Stomach smooth muscle (tissue), 2 donors: ENCODE measurements around the gene DLG2.
"Not testable (repeated sequence)": the region's sequence is repeated elsewhere in the genome, so short reads cannot be mapped to it uniquely, and the experiment has no call there.

ENCODE experiments used
- H3K27ac ChIP-seq: one replicate; pipeline ENCODE4 v1.7.0; 2013; ENCODE audit warnings: mild to moderate bottlenecking, low read length, inconsistent platforms
- H3K27me3 ChIP-seq, 2 donors: one replicate each; pipeline ENCODE4 v1.7.0; 2013; ENCODE audit warnings: low read length in 2 of 2; ENCODE audit not compliant: insufficient read depth in 2 of 2, control insufficient read depth in 1 of 2
- H3K36me3 ChIP-seq, 2 donors: one replicate each; pipeline ENCODE4 v1.7.0; 2013; ENCODE audit warnings: low read length in 2 of 2; ENCODE audit not compliant: control insufficient read depth in 2 of 2, insufficient read depth in 2 of 2
- H3K4me1 ChIP-seq: one replicate; pipeline ENCODE4 v1.7.0; 2013; ENCODE audit warnings: low read length; ENCODE audit not compliant: control insufficient read depth, insufficient read depth
- H3K4me3 ChIP-seq, 2 donors: one replicate each; pipeline ENCODE4 v1.7.0; 2013; ENCODE audit warnings: low read length in 2 of 2
- H3K9ac ChIP-seq, 2 donors: one replicate each; pipeline ENCODE4 v1.7.0; 2013; ENCODE audit warnings: low read length in 2 of 2, mild to moderate bottlenecking in 1 of 2
- H3K9me3 ChIP-seq, 2 donors: one replicate each; pipeline ENCODE4 v1.7.0; 2013; ENCODE audit warnings: low read length in 2 of 2; ENCODE audit not compliant: control insufficient read depth in 2 of 2
- donor health status: healthy.
- donor health status: Pancreatic carcinoma.

Gene DLG2

DNA sequence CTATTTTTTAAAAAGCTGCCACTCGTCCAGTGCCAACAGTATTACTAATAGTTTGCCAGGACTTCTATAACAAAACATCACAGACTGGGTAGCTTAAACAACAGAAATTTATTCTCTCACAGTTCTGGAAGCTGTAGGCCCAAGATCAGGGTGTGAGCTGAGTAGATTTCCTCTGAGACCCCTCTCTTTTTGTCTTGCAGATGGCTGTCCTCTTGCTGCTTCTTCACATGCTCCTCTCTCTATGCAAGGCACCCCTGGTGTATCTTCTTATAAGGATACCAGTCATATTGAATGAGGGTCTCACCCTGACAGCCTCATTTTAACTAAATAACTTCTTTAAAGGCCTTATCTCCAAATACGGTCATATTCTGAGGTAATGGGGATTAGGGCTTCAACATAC, 390.9 kb downstream of the DLG2 start:
- Histone ChIP-seq H3K4me1 (no peaks in the 10 kb centered on the region), H3K36me3 (no peaks in the 10 kb centered on the region), H3K4me3 (no peak overlapping the region), H3K9me3 (peaks cover 0 to 2% of the 10 kb centered on the region in 2 donors), H3K27me3 (no peaks in the 10 kb centered on the region), H3K27ac (no peak overlapping the region), H3K9ac (no peak overlapping the region)

DNA sequence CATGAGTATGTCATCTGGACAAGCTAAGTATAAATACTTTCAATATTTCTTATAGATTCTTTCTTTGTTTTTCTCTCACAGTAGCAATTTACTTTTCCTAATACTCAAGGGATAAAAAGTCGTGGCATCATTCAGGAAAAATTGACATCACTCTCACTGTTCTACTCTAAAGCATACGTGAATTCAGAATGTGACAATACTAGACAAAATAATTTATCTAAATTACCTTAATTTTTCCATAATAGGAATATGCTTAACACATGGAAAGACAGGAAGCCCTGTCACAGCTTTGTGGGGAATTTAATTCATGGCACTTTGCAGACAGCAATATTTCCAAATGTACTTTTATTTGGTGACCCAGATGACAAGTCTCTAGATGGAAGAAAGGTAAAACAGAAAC, 394.6 kb downstream of the DLG2 start:
- Histone ChIP-seq H3K36me3 (no peaks in the 10 kb centered on the region), H3K4me3 (no peak overlapping the region), H3K27me3 (no peaks in the 10 kb centered on the region), H3K4me1 (no peaks in the 10 kb centered on the region), H3K9ac (no peak overlapping the region), H3K9me3 (no peaks in the 10 kb centered on the region), H3K27ac (no peak overlapping the region)

DNA sequence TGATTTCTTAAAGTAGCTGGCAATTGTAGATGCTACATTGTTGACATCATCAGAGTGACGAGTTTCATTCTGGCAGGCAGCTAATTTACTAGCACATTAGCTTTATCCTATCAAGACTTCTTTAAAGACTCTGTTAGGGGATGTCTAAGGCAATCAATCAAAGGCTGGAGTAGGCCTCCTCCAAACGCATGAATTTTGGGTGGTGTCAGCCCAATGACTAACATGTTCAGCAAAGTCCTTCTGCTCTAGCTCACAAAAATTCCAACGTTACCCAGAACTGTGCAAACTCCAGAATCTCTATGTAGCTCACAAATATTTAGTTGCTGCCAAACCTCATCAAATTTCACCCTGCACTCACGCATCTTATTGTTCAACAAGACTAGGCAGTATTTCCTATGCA, 395.6 kb downstream of the DLG2 start:
- Histone ChIP-seq H3K9me3 (no peaks in the 10 kb centered on the region), H3K4me3 (no peak overlapping the region), H3K9ac (no peak overlapping the region), H3K4me1 (no peaks in the 10 kb centered on the region), H3K27me3 (no peaks in the 10 kb centered on the region), H3K27ac (no peak overlapping the region), H3K36me3 (no peaks in the 10 kb centered on the region)

DNA sequence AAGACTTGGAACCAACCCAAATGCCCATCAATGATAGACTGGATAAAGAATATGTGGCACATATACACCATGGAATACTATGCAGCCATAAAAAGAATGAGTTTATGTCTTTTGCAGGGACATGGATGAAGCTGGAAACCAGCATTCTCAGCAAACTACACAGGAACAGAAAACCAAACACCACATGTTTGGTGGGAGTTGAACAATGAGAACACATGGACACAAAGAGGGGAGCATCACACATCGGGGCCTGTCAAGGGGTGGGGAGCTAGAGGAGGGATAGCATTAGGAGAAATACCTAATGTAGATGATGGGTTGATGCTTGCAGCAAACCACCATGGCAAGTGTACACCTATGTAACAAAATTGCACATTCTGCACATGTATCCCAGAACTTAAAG, 397.4 kb downstream of the DLG2 start:
- not testable (repeated sequence) for H3K9ac ChIP-seq, H3K36me3 ChIP-seq, H3K27me3 ChIP-seq, H3K4me3 ChIP-seq, H3K9me3 ChIP-seq, H3K27ac ChIP-seq, H3K4me1 ChIP-seq

DNA sequence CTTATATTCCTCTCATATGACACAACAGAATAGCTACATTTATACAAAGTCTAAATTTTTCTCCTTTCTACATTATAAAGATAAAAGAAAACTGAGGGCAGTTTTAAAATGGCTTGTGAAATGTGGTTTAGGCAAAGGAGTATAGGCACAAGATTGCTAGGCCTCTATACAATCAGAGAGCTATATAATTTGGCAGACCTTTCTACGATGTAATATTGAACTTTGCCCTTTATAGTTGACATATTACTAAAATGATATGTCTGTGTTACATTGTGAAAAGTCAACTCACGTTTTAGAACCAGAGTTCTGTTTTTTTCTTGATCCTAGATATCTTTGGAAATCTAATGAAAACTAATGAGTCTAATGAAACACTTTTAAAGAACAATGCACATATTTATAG, 430.2 kb downstream of the DLG2 start:
- Histone ChIP-seq H3K9ac (no peak overlapping the region), H3K4me3 (no peak overlapping the region), H3K27ac (no peak overlapping the region), H3K27me3 (no peaks in the 10 kb centered on the region), H3K4me1 (no peaks in the 10 kb centered on the region), H3K36me3 (no peaks in the 10 kb centered on the region), H3K9me3 (no peaks in the 10 kb centered on the region)

DNA sequence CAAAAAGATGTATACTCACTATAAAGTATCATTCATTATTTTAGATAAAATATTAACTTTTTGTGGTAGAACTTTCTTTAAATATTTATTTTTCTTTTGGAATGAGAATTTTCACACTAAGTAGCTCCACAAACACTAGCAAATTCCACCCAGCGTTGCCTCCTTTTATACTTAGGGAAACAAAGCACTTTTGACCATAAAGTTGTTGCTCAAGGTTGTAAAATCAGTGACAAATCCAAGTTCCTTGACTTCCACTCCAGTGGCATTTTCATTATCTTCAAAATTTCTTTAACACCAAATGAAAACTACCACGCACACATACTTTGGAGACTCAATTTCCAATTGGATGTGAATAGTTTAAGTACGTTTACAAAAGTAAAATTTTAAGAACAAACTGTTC, 431.2 kb downstream of the DLG2 start:
- no peaks in the 10 kb centered on the region for H3K9me3 ChIP-seq
- H3K4me3 ChIP-seq = no peak overlapping the region
- H3K27me3 ChIP-seq = no peaks in the 10 kb centered on the region
- no peak overlapping the region for H3K9ac ChIP-seq
- no peaks in the 10 kb centered on the region for H3K4me1 ChIP-seq
- no peaks in the 10 kb centered on the region for H3K36me3 ChIP-seq
- H3K27ac ChIP-seq = no peak overlapping the region

DNA sequence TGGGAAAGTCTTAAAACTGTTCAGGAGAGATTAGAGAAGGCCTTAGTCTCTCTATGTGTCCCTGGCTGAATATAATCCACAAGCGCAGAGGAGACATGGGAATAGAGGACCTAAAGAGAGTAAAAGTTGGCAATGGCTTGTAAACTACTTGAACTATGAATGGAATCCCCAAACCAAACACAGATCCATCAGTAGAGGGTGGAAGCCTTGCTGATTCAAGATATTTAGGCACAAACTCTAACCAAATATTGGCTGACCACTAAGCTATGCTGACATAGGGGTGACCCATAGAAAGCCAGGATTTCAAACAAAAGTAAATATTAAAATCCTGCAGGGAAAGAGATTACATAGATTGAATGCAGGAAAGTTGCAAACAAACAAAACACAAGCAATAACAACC, 439.2 kb downstream of the DLG2 start:
- no peaks in the 10 kb centered on the region for H3K36me3 ChIP-seq
- H3K4me3 ChIP-seq = no peak overlapping the region
- H3K9ac ChIP-seq = no peak overlapping the region
- H3K27ac ChIP-seq = no peak overlapping the region
- H3K27me3 ChIP-seq = no peaks in the 10 kb centered on the region
- H3K9me3 ChIP-seq = no peaks in the 10 kb centered on the region
- H3K4me1 ChIP-seq = no peaks in the 10 kb centered on the region

DNA sequence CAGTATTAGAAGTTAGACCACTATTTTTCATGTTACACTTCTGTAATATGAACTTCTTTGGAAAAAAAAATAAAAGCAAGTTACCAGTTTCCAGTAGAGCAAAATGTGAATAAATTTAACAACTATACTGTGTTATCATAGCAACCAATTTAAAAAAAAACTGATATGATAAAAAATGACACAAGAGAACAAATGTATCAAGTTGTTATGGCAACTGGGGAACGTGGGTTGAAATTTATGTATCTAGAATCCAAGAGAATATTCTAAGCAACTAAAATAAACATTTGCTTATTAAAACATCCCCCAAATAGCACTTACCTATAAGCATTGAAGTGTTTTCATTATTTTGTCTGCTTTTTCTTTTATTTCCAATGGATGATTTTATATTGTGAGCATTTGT, 442.4 kb downstream of the DLG2 start:
- H3K4me1 ChIP-seq = no peaks in the 10 kb centered on the region
- no peak overlapping the region for H3K4me3 ChIP-seq
- no peak overlapping the region for H3K27ac ChIP-seq

DNA sequence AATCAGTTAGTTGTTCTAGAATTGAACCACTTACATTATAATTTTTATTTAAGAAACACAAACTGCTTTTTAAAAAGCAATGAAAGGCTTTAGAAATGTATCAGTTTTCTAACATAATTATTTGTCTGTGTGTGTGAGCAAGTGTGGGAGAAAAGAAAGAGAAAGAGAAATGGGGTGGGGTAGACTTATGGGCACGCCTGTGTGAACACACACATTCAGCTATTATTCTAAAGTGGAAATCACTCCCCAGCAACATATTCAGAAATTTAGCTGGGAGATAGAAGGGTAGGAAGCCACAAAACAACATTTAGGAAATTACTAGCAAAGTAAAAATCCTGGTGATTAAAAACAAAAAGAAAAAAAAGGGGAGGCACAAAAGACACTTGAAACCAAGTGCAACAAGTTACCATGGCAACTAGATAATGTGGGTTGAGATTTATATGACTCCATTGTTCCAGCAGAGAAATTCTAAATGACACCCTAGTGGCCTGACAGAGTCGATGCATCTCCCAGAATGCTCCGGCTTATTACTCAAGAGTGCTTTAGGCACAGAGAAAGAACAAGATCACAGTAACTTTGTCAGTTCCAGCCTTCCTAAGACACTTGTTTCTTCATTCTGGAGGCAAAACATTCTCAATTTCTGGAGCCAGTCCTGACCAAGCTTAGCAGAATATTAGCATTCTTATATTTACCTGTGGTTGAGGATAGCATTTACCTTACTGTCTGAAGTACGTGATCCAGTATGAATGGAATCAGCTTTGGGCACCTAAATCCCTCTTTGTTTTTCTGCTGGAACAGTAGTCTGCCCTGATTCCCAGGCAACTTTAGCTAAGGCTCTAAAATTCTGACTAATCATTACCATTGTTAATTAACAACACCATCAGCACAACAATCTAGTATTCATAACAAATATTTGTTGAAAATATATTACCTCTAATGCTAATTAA, 444.4 kb downstream of the DLG2 start:
- Histone ChIP-seq H3K27ac (no peak overlapping the region), H3K36me3 (no peaks in the 10 kb centered on the region), H3K9ac (no peak overlapping the region), H3K9me3 (no peaks in the 10 kb centered on the region), H3K4me1 (no peaks in the 10 kb centered on the region), H3K27me3 (no peaks in the 10 kb centered on the region), H3K4me3 (no peak overlapping the region)

More for the DNA sequence above, 442.4 kb downstream of the DLG2 start:
- Histone ChIP-seq H3K36me3 (no peaks in the 10 kb centered on the region), H3K9me3 (no peaks in the 10 kb centered on the region), H3K9ac (no peak overlapping the region), H3K27me3 (no peaks in the 10 kb centered on the region)

DNA sequence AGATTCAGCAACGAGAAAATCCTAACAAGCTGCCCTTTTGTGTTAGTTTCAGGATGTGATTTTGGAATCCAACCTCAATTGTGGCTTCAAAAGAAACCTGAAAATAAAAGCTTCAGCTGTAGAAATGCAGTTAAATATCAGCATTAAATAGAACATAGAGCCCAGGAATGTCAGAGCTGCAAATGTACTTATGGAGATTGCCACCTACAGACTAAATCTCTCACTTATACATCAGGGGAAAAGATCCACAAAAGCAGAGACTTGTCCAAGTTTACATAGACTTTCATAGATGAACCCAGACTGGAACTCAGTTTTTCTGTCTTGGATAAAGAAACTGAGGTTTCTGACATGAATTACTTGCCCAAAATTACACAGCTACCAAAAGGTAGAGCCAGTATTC, 446.6 kb downstream of the DLG2 start:
- Histone ChIP-seq H3K27ac (no peak overlapping the region), H3K9me3 (no peaks in the 10 kb centered on the region), H3K36me3 (no peaks in the 10 kb centered on the region), H3K9ac (no peak overlapping the region), H3K4me1 (no peaks in the 10 kb centered on the region), H3K27me3 (no peaks in the 10 kb centered on the region), H3K4me3 (no peak overlapping the region)

DNA sequence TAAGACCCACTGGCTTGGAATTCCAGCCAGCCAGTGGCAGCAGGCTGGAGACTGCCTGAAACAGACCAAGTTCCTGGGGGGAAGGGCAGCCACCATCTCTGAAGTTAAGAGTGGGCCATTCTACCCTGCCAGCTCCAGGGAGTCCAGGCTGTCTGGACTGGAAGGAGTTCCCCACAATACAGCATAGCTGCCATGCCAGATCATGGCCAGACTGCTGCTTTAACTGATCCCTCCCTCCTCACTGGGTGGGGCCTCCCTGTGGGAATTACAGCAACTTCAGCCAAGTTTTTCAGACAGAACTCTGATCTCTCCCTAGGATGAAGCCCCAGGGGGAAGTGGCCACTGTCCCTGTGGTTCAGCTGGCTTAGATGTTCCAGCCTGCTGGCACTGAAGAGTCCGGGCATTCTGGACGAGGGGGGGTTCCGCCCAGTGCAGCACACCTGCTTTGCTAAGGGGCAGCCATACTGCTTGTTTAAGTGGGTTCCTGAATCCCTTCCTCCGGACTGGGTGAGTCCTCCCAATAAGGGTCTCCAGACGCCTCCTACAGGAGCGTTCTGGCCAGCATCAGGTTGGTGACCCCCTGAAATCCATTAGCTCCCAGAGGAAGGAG, 455.4 kb downstream of the DLG2 start:
- Histone ChIP-seq H3K9me3 (peaks cover 0 to 7% of the 10 kb centered on the region in 2 donors), H3K4me3 (no peak overlapping the region)

More for the DNA sequence above, 455.4 kb downstream of the DLG2 start:
- no peaks in the 10 kb centered on the region for H3K36me3 ChIP-seq
- no peaks in the 10 kb centered on the region for H3K27me3 ChIP-seq
- H3K9ac ChIP-seq = no peak overlapping the region
- H3K4me1 ChIP-seq = no peaks in the 10 kb centered on the region
- no peak overlapping the region for H3K27ac ChIP-seq
